HG02678 (cell line): ENCODE results near the gene IFNA21.
"Not testable (repeated sequence)": the region's sequence is repeated elsewhere in the genome, so short reads cannot be mapped to it uniquely, and the experiment has no call there.

ENCODE experiments used
- ATAC-seq: cut with Tn5 transposase; IDR thresholded peaks from one replicate; pipeline ENCODE4 v1.9.1; 2021; ENCODE audit warnings: mild to moderate bottlenecking, moderate library complexity; ENCODE audit not compliant: unreplicated experiment

The IFNA21 gene

DNA sequence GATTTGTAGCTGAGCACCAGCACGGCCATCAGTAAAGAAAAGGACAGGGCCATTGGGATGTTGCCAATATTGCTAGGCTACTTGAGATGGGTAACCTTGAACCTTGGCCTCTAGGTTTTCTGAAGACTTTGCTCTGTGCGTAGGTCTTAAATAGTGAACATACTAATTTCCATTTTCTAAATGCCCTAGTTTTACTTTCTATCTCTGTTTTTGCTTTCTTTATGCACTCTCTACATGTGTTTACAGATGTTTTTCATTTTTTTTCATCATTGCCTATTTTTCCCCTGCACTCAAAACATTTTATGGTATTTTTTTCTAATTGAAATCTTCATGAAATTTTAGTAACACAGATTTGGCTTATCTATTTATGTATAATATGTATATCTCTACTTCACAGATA lies at the start of gene IFNA21:
Gene IFNA21, minus strand, starts transcription at position 101 of the 400 bp plus-strand sequence. Its CDS starts 48 bp downstream, at position 53.
- not testable (repeated sequence) for ATAC-seq

DNA sequence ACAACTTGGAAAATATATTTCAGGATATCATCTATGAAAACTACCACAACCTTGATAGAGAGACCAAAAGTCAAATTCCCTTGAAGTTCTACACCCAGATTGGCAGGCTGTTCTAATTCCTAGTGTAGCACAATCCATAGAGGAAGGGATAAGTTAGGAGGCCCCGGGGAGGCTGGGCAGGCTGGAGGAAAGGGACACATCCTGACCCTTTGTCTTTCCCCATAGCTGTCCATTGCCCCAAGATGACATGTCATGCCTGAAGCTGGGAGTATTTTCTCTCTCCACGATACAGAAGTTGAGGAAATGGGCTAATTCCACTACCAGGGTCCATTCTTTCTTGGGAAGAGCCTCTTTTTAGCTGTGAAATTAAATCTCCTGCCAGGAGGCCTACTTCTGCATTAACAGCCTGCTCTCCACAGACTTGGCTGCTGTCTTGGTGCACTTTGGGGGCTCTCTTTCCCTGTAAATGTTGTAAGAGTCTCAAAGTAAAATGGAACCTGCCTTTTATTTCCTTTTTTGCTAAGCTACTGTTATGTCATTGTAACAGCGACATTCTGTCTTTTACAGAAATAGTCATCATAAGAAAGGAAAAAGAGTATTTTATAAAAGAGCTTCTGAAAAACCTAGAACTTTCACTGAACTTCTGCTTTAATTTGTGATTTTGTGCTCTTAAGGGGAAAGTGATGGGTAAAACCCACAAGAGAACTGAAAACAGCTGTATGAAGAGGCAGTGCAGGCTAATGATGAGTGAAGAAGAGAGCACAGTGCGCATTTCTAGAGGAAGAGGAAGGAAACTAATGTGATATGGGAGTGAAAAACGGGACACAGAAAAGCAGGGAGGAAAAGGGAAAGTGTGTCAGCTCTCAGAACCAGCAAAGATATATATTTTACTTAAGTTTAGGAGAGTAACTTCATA lies 47.2 kb upstream of the IFNA21 start:
- ATAC-seq = peak; percentile 71

DNA sequence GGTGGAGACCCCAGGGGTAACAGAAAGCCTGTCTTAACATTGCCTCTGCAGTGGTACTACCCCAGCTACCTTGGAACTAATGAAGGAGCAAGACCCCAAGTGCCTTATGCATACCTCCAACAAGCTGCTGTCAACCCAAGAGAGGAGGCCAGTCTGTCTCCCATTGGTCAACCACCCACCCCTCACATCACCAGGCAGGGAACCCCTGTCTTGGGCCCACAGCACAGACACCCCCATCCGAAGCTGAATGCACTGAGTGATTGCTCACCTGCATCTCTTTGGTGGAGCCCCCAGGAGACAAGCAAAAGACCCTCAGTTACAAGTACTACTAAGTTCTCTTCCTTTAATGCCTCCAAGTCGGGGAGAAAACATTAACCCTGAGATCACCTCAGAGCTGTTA lies 45.7 kb upstream of the IFNA21 start:
- ATAC-seq = not testable (repeated sequence)

DNA sequence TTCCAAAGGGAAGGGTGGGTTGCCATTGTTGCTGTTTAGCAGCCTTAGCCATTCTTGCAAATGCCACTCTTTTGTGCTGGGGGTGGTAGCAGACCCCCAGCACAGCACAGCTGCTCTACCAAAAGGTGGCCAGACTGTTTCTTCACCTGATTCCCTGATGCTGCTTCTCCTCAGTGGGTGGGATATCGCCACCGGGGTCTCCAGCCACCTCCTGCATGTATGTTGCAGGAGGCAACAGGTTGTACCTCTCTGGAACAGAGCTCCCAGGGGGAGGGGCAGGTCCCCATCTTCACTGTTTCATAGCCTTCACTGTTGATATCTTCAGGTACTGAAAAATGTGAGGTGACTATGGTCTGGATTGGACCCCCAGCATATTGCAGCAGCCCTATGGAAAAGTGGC lies 44.3 kb upstream of the IFNA21 start:
- not testable (repeated sequence) for ATAC-seq

DNA sequence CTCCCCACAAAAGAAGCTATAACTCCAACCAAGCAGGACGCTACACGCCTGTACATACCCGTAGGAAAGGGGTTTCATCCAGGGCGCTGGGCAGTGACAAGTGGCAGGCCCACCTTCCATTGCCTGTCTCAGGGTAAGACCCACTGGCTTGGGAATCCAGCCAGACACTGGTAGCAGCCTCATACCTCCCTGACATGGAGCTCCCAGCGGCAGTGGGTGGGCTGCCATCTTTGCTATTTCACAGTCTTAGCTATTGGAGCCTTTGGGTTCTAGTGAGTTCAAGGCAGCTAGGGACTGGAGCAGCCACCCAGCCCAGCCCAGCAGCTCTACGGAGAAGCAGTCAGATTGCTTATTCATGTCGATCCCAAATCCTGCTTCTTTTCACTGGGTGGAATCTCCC lies 43.9 kb upstream of the IFNA21 start:
- no peak for ATAC-seq

DNA sequence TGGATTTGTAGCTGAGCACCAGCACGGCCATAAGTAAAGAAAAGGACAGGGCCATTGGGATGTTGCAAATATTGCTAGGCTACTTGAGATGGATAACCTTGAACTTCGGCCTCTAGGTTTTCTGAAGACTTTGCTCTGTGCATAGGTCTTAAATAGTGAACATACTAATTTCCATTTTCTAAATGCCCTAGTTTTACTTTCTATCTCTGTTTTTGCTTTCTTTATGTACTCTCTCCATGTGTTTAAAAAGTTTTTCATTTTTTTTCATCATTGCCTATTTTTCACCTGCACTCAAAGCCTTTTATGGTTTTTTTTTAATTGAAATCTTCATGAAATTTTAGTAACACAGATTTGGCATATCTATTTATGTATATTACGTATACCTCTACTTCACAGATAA lies 40.6 kb upstream of the IFNA21 start, which contains the start of gene IFNA10:
Gene IFNA10, minus strand, starts transcription at position 101 of the 400 bp plus-strand sequence. Its CDS starts 46 bp downstream, at position 55.
- not testable (repeated sequence) for ATAC-seq

DNA sequence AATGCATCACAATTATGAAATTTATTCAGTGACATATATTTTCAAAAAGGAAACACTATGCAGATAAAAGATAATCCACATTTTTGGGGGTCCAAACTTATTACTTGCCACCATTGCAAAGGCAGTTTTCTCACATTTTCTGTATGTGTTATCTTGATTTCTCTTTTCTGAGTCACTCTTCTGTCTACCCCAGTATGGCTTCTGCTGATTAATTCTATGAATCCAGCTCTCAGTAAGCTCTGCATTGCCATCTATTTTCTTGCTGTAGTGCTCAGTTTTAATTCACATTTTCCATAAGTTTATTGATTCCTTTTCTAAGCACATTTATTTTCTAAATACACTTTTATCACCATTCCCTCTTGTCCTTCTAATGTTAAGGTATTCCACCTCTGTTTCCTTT lies 38.7 kb upstream of the IFNA21 start:
- ATAC-seq = no peak

DNA sequence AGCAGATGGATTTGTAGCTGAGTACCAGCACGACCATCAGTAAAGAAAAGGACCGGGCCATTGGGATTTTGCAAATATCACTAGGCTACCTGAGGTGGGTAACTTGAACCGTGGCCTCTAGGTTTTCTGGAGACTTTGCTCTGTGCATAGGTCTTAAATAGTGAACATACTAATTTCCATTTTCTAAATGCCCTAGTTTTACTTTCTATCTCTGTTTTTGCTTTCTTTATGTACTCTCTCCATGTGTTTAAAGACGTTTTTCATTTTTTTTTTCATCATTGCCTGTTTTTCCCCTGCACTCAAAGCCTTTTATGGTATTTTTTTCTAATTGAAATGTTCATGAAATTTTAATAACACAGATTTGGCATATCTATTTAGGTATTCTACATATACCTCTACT lies 35.6 kb upstream of the IFNA21 start, which contains the start of gene IFNA7:
Gene IFNA7, minus strand, starts transcription at position 101 of the 400 bp plus-strand sequence. Its CDS starts 40 bp downstream, at position 61.
- ATAC-seq = not testable (repeated sequence)

DNA sequence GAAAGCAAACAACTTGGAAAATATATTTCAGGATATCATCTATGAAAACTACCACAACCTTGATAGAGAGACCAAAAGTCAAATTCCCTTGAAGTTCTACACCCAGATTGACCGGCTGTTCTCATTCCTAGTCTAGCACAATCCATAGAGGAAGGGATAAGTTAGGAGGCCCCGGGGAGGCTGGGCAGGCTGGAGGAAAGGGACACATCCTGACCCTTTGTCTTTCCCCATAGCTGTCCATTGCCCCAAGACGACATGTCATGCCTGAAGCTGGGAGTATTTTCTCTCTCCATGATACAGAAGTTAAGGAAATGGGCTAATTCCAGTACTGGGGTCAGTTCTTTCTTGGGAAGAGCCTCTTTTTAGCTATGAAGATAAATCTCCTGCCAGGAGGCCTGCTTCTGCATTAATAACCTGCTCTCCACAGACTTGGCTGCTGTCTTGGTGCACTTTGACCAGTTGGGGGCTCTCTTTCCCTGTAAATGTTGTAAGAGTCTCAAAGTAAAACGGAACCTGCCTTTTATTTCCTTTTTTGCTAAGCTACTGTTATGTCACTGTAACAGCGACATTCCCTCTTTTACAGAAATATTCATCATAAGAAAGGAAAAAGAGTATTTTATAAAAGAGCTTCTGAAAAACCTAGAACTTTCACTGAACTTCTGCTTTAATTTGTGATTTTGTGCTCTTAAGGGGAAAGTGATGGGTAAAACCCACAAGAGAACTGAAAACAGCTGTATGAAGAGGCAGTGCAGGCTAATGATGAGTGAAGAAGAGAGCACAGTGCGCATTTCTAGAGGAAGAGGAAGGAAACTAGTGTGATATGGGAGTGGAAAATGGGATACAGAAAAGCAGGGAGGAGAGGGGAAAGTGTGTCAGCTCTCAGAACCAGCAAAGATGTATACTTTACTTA lies 28.7 kb upstream of the IFNA21 start:
- peak; percentile 95 for ATAC-seq

DNA sequence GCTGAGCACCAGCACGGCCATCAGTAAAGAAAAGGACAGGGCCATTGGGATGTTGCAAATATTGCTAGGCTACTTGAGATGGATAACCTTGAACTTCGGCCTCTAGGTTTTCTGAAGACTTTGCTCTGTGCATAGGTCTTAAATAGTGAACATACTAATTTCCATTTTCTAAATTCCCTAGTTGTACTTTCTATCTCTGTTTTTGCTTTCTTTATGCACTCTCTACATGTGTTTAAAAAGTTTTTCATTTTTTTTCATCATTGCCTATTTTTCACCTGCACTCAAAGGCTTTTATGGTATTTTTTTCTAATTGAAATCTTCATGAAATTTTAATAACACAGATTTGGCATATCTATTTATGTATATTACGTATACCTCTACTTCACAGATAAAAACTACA lies 21.0 kb upstream of the IFNA21 start, which contains the start of gene IFNA4:
Gene IFNA4, minus strand, starts transcription at position 101 of the 400 bp plus-strand sequence. Its CDS starts 56 bp downstream, at position 45.
- not testable (repeated sequence) for ATAC-seq

DNA sequence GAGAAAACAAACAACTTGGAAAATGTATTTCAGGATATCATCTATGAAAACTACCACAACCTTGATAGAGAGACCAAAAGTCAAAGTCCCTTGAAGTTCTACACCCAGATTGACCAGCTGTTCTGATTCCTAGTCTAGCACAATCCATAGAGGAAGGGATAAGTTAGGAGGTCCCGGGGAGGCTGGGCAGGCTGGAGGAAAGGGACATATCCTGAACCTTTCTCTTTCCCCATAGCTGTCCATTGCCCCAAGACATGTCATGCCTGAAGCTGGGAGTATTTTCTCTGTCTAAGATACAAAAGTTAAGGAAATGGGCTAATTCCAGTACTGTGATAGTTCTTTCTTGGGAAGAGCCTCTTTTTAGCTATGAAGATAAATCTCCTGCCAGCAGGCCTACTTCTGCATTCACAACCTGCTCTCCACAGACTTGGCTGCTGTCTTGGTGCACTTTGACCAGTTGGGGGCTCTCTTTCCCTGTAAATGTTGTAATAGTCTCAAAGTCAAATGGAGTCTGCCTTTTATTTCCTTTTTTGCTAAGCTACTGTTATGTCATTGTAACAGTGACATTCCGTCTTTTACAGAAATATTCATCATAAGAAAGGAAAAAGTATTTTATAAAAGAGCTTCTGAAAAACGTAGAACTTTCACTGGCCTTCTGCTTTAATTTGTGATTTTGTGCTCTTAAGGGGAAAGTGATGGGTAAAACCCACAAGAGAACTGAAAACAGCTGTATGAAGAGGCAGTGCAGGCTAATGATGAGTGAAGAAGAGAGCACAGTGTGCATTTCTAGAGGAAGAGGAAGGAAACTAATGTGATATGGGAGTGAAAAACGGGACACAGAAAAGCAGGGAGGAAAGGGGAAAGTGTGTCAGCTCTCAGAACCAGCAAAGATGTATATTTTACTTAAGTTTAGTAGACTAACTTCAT lies 16.6 kb upstream of the IFNA21 start:
- peak; percentile 95 for ATAC-seq

DNA sequence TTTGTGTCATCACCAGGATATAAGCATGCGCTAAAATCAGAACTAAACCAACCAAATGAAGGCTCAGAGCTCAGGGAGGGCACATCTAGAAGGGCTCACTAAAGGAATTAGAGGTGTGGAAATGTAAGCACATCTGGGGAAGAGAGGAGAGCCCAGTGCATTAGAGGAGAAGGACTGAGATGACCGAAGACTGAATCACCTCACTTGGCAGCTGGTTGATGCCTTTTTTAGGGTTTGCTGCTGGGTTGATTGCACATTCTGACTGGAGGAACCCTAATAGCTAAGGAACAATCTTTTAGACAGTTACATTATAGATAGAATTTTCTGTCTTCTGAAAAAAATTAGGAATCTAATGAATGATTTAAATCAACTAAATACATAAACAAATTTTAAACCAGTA lies 8.2 kb upstream of the IFNA21 start:
- ATAC-seq = no peak

DNA sequence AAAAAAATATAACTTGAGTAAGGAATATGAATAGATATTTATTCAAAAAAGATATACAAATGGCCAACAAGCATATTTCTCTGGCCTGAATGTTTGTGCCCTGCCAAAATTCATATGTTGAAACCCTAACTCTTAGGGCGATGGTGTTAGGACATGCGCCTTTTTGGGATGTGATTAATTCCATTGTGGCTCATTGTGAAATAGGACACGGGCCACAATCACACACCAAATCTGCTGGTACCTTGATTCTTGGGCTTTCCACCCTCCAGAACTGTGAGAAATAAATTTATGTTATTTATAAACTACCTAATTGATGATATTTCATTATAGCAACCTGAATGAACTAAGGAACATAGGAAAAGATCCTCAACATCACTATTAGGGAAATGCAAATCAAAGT lies 5.7 kb upstream of the IFNA21 start:
- no peak for ATAC-seq

DNA sequence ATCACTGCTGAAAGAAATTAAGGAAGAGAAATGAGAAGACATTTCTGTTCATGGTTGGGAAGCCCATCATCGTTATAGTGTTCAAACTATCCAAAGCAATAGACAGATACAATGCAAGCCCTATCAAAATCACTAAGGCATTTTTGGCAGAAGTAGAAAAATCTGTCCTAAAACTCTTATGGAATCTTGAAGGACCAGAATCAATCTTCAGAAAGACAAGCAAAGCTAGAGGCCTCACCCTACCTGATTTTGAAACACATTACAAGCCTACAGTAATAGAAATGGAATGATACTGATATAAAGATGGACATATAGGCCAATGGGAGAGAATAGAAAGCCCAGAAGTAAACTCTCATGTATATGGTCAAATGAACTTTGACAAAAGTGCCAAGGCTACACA lies 4.9 kb upstream of the IFNA21 start:
- no peak for ATAC-seq

DNA sequence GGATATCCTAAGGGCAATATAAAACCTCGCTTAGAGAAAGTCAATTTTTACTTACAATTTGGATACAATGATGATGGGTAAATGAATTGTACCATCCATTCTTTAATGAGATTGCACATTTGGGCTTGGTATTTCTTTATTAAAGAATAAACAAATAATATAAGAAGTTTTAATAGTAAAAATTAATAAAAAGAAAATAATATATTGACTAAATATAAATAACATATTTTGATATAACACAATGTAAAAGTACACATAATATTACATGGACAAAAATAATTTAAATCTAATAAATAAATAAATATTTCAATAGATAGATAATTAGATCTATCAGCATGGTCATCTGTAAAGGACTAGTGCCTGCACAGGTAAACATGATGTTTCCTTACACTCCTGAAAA lies 944 bp downstream of the IFNA21 start:
- ATAC-seq = no peak

DNA sequence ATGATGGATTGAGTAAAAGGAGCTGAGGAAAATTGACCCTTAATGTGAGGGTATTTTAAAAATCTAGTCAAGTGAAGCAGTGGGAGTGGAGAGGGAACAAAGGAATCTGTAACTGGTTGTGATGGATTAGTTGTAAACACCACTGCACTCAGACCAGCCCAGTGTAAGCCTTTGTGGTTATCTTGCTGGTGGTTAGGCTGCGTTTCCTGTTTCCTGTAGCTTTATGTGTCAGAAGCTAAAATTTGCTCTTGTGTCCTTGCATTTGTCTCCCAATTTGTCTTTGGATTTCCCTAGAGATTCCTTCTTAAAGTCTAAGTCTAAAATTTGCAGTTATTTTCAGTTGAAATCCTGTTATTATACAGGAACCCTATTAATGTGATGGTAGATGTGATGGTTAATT lies 6.3 kb downstream of the IFNA21 start:
- peak; percentile 98 for ATAC-seq

DNA sequence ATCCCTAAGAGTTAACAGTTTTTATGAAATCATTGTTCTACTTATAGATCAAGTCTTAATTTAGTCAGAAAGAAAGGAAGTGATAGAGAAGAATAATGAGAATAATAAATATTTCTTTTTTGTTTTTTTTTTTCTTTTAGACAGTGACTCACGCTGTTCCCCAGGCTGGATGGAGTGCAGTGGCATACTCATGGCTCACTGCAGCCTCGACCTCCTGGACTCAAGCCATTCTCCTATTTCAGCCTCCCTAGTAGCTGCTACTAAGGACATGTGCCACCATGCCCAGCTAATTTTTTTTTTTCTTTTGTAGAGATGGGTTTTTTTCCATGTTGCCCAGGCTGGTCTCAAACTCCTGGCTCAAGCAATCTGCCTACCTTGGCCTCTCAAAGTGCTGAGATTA lies 11.0 kb downstream of the IFNA21 start:
- no peak for ATAC-seq

DNA sequence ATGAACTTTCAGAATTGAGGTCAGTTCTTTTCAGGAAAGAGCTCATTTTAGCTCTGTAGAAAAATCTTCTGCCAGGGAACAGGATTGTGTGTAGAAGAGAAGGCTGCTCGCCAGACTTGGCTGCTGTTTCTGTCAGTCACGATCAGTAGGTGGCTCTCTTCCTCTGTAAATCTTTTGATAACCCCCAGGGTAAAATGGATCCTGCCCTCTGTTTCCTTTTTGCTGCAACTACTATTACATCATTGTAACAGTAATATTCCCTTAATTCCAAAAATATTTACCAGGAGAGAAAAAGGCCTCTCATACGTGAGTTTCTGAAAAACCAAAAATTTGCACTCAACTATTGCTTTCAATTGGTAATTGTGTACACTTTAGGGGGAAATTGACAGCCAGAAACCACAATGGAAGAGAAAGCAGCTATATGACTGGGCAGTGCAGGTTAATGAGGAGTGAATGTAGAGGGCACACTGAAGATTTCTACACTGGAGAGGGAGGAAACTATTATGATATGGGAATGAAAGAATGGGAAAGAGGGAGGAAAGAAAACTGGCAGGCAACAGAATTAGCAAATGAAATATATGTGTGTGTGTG lies 12.3 kb downstream of the IFNA21 start:
- peak; percentile 85 for ATAC-seq

DNA sequence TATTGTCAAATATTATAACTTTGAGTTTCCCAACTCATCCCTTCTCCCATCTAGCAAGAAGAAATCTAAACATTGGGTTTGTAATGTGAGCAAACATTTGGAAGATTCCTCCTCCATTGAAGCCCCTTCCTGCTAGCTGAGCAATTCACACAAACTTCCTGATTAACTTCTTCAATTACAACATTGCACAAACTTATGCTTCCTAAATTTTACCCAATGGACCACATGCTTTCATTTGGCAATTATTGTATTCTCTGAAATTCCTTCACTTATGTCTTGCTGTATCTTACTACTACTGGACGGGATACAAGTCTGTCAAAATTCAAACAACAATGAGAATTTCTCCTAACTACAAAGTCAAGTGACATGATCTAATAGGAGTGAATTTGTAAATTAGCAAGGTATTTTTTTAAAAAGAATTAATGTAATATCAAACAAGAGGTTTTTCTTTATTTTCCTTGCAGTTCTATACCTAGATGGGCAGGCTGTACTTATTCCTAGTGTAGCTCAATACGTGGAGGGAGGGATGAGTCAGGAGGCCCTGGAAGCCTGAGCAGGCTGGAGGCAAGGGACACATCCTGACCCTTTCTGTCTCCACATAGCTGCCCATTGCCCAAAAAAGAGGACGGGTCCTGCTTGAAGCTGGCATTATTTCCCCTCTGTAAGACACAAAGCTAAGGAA lies 13.0 kb downstream of the IFNA21 start:
- peak; percentile 36 for ATAC-seq
